CMK (cell line): Measurements from ENCODE around the gene DOCK9.

ENCODE experiments used
- DNase-seq: peaks from one replicate; pipeline ENCODE4 v3.0.0-alpha.2; 2010; ENCODE audit warnings: low read depth

Gene DOCK9

DNA sequence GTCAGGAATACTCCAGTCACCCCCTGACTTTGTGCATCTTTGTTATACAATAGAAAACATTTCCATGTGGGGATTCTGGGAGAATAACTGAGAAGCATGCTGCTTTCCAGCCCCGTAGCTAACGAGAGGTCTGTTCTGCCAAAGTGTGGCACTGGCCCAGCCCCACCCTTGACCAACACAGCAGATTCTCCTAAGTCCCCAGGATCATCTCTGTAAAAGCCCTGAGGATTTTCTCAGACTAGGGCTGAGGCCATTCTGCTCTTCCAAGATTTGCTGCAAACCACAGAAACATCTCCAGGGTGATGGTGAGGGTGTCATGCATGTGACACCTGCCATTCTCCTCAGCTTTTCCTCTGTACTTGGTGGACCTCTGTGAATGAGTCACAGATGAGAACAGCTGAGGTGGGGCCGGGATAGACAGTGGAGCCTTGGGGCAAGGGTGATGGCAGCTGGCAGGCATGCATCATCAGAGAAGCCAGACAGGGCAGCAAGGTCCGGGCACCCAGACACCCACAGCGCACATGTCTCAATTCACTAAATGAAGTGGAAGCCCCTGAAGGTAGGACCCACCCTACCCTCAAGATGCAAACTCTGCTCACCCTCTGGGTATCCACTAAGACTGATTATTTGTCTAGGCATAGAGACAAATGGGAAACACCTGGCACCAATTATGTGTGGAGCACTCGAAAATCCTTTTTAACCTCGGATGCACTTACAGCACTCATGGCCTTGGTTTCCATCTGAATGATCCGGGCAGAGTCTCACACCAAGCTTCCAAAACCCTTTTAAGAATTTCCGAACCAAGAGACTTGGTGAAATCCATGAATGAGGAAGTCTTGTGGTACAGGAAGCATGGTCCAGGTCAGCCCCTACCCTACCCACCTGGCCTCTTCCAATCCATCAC is 20.1 kb upstream of the DOCK9 start:
- DNase-seq: no peak

DNA sequence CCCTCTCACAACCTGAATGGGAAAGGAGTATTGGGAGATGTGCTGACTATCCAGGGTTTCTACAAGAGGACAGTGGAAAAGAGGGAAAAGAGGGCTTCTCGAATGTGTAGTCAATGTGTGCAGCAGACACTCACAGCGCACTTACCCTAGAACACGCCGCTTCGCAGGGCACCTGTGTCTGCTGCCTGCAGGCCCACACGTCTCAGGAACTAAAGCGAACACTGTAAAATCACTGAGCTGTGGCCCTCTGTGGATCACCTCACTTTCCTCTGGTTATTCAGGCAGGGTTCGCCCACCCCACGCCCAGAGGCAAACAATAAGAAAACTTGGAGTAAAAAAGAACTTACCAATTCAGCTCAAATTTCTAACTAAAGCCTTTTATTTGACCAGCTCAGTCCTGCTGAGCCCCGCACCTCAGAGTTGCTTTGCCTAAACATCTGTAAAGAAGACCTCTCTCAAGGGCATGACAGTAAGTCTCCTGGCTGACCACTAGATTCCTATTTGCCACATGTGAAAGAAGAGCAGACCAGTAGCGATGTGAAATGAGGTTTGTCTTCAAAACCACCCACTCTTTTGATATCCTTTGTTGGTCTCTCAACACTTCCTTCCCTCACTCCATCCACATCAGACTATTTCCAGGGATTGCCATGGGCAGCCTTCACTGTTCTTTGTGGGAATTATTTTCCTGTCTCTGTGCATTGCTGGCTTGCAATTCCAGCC is 19.3 kb upstream of the DOCK9 start:
- DNase-seq: no peak

- DNase-seq: no peak
Observed at GRCh38 chr13:98996046-98996445, 18.2 kb upstream of the DOCK9 start.

GRCh38 chr13:98994896-98995295 is 17.0 kb upstream of the DOCK9 start:
- DNase-seq: no peak

GRCh38 chr13:98994080-98994479 is 16.2 kb upstream of the DOCK9 start:
- DNase-seq: no peak

GRCh38 chr13:98992355-98992754 is 14.5 kb upstream of the DOCK9 start:
- DNase-seq: no peak

- no peak for DNase-seq
Observed at GRCh38 chr13:98990701-98991100, 12.8 kb upstream of the DOCK9 start.

- DNase-seq: no peak
Observed at GRCh38 chr13:98989469-98990235, 11.8 kb upstream of the DOCK9 start.

DNA sequence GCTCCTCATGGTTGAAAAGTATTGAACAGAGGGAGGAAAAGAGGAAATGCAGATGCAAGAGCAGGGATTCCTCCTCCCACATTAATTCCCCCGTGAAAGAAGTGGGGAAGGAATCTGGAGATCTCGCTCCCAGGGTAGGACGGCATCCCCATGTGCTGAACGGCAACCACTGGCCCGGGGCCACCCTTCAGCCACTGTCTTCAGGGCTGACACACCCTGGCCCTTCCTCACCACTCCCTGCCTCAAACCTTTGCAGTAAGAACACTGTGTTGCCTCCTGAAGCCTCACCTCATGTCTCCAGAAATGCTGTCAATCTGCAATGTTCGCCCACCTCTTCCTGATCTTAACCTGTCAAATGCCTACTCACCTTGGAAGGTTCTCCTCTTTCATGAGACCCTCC is 10.9 kb upstream of the DOCK9 start:
- DNase-seq: no peak

- no peak for DNase-seq
Observed at GRCh38 chr13:98988277-98988676, 10.4 kb upstream of the DOCK9 start.

GRCh38 chr13:98987275-98987674 is 9.4 kb upstream of the DOCK9 start:
- no peak for DNase-seq

DNA sequence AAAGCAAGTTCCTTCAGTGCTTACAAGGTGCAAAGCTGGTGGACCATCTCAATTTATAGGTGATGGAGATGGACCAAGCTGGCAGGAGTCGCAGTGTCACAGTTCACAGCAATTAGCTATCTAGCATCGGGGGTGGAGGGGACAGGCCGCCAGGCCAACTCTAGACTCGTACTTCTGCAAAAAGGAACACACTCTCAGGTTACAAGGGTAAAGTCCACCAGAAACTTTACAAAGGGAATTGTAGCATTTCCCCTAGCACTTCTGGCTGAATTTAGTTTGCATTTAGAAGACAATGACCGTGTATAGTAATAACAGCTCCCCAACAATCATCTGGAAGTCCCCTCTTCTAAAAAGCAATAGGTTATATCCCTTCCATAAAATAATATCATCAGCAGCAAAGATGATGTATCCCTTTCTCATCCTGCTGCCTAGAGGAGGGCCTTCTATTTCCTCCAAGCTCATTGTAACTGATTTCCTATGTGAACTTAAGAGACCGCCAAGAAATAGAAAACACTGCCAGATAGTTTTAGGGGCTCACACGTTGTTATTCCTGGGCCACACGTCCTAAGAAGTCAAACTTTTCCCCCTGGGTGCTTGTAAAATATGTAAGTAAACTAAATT is 8.5 kb upstream of the DOCK9 start:
- DNase-seq: no peak

DNA sequence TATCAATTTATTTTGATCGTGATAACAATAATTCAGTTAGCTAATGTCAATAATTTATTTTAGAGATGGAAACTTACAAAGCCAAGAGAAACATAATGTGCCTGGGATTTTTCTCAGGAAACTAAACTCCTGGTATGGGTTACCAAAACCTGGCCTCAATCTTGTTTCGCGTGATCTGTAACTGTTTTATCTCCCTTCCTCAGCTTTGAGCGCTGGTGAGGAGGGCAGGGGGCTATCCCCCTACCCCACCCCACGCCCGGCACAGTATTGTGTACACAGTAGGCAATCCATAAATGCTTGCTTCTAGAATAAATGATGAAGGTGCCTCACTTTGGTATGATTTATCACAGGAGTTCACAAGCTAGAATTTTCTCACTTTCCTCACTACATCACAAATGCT is 7.7 kb upstream of the DOCK9 start:
- no peak for DNase-seq

- no peak for DNase-seq
Observed at GRCh38 chr13:98984983-98985382, 7.1 kb upstream of the DOCK9 start.

DNA sequence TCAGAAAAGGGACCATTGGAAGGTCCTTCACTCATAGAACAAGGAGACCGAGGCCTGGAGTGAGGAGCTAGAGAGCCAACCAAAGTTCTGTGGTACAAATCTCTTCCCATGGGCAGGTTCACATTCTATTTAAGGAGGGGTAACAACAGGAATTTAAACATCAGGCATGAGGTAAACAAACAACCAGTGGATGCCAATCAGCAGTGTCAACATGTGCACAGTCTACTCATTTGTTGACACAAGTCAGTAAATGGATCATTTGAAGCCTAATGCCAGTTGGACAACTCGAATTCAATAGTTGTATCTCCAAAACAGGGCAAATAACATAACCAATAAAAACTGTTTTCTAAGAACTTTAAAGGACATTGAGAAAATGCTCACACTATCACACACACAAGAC is 6.3 kb upstream of the DOCK9 start:
- no peak for DNase-seq

DNA sequence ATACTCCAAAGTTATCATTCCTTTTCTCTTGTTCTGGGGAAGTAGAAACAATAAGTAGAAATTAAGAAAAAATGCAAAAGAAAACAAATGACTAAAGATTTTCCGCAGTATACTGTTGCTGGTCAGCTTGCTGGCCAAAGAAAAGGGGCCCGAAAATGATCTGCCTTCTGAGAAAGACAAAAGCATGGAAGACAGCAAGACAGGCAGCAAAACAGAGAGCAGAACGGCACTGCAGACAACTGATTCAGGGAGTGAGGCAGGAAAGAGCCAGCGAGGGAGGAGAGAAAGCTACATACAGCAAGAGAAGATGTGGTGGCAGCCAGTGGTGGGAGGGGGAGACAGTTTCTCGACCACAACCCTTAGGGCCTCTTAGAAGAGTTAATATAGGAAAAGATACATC is 5.3 kb upstream of the DOCK9 start:
- DNase-seq: no peak

DNA sequence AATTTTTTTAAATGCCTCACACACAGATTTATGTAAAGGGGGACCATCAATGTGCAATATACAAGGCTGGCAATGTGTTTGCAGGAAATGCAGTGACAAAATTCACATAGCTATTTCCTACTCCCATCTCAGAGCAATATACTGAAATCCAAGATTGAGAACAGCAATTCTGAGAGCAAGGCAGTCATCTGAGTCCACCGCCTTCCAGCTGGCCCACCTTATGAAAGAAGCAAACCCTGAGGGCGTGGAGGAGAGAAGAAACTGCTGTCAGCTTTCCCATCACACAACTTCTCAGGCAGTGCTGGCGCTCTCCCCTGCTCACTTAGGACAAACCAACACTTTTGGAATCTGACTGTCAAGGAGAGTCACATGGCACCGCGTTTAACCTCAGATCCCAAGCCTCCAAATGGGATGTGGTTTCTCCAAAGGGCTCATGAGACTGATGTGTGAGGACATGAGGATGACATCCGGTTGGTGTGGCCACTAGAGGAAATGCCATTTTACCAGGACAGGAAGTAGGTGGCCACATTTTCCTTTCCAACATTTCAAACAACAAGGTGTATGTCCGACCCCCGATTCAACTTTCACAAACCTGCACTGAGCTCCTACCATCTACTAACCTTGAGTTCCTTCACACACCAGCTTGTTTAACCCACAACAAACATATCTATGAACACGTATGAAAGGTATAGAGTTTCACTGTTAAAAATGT is 3.7 kb upstream of the DOCK9 start:
- no peak for DNase-seq

DNA sequence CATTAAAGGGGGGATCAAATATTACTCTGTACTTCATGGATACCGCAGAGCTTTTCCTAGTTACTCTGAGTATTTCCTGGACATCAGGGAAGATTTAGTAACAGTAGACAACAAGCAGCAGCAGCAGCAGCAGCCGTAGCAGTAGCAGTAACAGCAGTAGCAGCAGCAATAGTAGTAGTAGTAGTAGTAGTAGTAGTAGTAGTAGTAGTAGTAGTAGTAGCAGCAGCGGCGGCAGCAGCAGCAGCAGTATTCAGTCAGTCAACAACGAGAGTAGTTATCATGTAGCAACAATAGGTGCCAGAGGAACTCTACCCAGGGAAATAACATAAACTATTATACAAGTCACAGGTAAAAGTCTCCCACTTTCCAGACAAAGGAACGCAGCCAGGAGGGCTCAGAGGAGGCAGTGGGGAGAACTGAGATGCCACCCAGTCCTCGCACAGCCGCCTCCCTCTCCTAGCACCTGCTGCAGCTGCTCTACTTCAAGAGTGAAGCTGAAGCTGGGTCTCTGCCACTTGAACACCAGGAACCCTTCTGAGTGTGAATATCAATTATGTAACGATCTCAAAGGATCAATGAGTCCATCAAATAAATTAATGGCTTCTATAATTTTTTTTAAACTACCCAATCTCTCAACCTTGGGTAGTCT is 1.3 kb upstream of the DOCK9 start:
- no peak for DNase-seq

DNA sequence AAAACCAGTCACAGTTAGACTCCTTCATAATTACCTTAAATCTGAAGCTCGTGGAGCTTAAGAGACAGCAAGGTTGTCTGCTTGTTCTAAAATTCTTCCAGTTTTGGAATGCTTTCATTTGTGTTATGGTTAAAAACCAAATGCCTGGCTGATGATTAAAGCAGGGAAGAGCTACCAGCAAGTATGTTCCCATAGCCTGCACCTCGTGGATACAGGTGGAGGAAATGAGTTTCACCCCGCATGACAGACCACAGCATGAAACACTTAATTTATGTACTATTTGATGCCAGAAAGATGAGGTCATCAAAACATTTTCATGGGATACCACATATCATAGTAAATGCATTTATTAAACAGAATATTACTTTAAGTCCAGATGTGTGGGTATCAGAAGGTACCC is 416 bp upstream of the DOCK9 start:
- DNase-seq: no peak

DNA sequence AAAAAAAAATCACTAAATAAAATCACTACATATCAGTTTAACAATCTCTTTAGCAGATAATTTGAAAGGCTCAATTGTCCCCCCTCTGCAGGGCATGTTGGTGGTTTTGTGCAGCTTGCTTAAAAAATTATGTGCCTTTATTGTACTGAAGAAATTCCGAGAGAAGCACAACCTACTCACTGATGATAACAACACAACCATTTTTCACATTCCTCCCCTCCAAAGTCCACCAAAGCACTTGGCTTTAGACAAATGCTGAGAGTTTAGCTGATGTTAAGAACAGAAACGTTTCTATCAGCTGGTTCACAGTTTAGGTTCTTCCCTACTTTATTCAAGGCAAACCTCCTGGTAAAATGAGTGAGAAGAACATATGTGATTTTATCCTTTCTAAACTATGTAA is 923 bp downstream of the DOCK9 start:
- DNase-seq: no peak

- no peak for DNase-seq
Observed at GRCh38 chr13:98976338-98976737, 1.5 kb downstream of the DOCK9 start.
